ENCODE results near the gene TCL1B.

The TCL1B gene

DNA sequence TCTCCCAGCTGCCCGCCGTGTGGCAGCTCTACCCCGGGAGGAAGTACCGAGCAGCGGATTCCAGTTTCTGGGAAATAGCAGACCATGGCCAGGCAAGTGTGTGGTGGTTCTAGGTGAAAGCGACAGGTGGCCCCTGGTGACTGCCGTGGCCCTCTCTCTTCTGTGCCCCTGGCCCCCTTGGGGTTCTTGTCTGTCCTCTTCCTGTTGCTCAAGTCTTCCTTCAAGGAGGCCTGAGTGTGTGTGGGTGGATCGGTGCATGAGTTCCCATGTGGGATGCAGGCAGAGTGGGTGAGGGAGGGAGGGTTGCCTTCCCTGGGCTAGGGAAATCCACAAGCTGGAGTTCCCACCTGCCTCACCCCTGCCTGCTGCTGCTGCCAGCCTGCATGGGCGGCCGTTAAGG is 4.6 kb downstream of the TCL1B start:
- TF ChIP-seq, protein P1, sequence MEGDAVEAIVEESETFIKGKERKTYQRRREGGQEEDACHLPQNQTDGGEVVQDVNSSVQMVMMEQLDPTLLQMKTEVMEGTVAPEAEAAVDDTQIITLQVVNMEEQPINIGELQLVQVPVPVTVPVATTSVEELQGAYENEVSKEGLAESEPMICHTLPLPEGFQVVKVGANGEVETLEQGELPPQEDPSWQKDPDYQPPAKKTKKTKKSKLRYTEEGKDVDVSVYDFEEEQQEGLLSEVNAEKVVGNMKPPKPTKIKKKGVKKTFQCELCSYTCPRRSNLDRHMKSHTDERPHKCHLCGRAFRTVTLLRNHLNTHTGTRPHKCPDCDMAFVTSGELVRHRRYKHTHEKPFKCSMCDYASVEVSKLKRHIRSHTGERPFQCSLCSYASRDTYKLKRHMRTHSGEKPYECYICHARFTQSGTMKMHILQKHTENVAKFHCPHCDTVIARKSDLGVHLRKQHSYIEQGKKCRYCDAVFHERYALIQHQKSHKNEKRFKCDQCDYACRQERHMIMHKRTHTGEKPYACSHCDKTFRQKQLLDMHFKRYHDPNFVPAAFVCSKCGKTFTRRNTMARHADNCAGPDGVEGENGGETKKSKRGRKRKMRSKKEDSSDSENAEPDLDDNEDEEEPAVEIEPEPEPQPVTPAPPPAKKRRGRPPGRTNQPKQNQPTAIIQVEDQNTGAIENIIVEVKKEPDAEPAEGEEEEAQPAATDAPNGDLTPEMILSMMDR (IDR thresholded peaks at IDR 0.05; ENCODE audit: insufficient read depth, low read depth, low read length, missing control alignments), result no peak
- no peak for DNase-seq (ENCODE audit: low read depth)

DNA sequence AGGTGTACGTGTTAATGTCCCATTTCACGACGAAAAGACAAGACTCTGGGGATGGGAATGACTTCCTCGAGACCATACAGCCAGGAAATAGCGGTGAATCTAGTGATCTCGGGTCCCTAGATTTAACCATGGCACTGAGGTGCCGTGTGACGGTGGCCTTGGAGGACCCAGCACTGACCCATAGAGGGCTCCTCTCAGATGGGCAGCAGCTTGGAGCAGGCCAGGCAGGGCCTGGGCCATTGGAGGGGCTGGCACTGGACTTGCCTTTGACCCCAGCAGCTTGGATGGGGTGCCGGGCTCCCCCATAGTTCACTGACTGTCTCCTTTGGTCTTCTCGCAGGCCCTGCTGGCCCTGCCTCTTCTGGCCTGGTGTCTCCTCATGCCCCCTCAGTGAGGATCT is 5.4 kb downstream of the TCL1B start:
- TF ChIP-seq, protein P1 (IDR thresholded peaks at IDR 0.05; ENCODE audit: insufficient read depth, low read depth, low read length, missing control alignments), result no peak
- DNase-seq (ENCODE audit: low read depth), result no peak
- H3K4me3 ChIP-seq (ENCODE audit: low read length), result no peak overlapping the region

More for the DNA sequence above, 4.6 kb downstream of the TCL1B start:
- no peak overlapping the region for H3K4me3 ChIP-seq (ENCODE audit: low read length)

DNA sequence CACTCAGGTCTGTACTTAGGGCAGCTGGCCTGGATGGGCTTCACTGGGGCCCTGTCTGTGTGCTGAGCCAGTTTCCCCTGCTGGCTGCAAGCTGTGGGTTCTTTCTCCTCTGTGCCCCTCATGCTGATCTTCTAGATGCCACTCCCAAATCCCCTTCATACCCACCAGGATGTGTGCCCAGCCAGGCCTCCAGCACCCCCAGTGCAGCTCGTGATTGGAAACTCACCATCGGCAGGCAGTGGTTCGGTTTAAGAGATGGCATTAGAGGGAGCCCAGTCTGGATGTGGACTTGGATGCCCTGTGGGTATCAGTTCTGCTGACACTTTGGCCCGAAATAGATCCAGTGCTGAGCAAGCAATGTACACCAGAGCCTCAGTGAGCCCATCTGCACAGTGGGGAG is 5.9 kb downstream of the TCL1B start:
- no peak for DNase-seq (ENCODE audit: low read depth)
- TF ChIP-seq, protein P1 (IDR thresholded peaks at IDR 0.05; ENCODE audit: insufficient read depth, low read depth, low read length, missing control alignments), result no peak
- no peak overlapping the region for H3K4me3 ChIP-seq (ENCODE audit: low read length)

DNA sequence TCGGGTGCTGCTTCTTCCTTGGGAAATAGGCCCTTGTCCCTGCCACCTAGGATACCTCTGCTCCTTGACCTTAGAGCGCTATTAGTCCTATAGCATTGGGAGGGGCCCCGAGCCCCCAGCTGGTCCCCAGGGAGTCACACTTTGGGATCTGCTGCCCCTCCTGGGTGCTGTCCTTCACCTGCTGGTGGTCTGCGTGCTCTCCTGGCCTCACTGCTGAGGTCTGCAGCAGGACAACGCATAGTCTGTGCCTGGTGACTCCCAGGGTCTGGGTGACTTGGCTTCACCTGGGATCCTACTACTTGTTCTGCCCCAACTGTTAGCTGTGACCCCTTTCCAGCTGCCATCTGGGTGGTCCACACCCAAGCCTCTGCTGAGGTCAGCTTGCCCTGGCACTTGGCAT is 8.8 kb downstream of the TCL1B start:
- DNase-seq (ENCODE audit: low read depth), result no peak
- TF ChIP-seq, protein P1 (IDR thresholded peaks at IDR 0.05; ENCODE audit: insufficient read depth, low read depth, low read length, missing control alignments), result no peak

DNA sequence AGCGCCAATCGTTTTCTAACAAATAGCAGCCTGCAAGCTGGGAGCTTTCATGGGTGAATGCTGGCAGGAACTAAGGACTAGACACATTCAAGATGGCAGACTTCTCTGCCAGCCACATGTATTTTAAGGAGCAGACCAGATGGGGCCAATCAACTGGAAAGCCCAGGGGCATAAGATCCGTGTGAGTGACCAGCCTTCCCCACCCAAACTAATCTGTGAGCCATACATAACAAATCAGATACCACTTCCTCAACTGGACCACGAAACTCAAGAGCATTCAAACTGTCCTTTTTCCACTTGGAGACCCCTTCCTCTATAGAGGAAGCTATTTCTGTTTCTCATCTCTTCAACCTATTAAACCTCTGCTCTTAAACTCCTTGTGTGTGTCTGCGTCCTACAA is 9.7 kb downstream of the TCL1B start:
- no peak overlapping the region for H3K4me3 ChIP-seq (ENCODE audit: low read length)
- TF ChIP-seq, protein P1 (IDR thresholded peaks at IDR 0.05; ENCODE audit: insufficient read depth, low read depth, low read length, missing control alignments), result no peak
- no peak for DNase-seq (ENCODE audit: low read depth)

More for the DNA sequence above, 8.8 kb downstream of the TCL1B start:
- H3K4me3 ChIP-seq (ENCODE audit: low read length), result no peak overlapping the region

DNA sequence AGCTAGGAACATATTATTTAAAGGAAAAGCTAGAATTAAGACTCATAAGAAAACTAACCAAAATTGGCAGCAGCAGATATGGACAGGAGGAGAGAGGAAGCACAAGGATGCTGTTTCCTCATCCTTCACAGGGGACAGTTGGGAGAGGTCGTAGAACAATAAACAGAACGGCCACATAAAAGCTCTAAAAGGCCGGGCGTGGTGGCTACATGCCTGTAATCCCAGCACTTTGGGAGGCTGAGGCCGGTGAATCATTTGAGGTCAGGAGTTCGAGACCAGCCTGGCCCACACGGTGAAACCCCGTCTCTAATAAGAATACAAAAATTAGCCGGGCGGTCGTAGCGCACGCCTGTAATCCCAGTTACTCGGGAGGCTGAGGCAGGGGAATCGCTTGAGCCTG is 10.5 kb downstream of the TCL1B start:
- TF ChIP-seq, protein P1 (IDR thresholded peaks at IDR 0.05; ENCODE audit: insufficient read depth, low read depth, low read length, missing control alignments), result no peak
- no peak for DNase-seq (ENCODE audit: low read depth)
- H3K4me3 ChIP-seq (ENCODE audit: low read length), result no peak overlapping the region

DNA sequence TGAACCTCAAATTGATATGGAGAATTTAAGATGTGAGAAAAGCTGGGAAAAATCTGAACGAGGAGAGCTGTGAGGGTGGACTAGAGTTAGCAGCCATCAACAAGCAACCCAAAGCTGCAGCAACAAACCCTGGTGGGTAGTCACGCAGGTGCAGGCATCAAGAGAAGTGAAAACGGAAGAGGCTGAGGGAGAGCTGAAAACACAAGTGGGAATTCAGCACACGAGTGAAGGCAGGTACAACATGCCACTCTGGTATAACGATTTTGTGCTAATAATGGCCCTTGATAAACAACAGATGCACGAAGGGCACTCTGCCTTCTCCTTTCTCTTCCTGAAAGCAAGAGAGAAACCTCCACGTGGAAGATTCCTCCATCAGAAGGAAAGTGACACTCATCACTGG is 11.5 kb downstream of the TCL1B start:
- TF ChIP-seq, protein P1 (IDR thresholded peaks at IDR 0.05; ENCODE audit: insufficient read depth, low read depth, low read length, missing control alignments), result no peak
- no peak overlapping the region for H3K4me3 ChIP-seq (ENCODE audit: low read length)
- DNase-seq (ENCODE audit: low read depth), result no peak
